Measurements from ENCODE around the gene CCDC78. TPM values are rescaled to one million over a fixed set of nuclear protein-coding genes. Genes with fewer than 3 reads are reported as not detected.

CCDC78 gene
- total RNA-seq, 1 donor from 2014 or later, result 0.78 TPM

DNA sequence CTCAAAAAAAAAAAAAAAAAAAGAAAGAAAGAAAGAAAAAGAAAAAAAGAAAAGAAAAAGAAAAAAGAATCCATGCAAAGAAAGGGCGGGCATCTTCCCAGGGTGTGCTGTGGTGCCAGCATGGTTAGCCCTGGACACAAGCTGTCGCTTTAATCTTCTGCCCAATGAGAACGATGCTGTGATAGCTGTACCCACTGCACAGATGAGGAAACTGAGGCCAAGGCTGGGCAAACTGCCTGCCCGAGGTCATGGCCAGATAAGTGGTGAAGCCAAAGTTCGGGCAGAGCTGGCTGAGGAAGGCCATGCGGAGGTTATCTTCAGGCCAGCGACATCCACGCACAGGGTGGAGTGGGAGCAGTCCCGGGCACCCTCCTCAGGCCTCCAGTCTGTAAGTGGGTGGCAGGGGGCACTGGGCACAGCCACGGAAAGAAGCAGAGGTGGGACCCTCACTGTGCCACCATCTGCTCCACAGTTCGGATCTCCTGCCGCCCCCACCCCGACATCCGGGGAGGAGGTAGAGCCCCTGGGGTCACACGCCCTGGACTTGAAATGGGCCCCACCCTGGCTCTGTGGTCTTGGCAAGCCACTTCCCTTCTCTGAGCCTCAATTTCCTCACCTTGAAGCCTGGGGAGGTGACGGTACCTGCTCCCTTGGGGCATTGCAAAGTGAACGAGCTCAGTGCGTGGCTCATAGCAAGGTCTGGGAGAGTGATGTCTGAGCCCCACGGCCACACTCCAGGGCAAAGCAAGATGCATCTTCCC lies 27.2 kb downstream of the CCDC78 start:
- no peaks in the 10 kb centered on the region for H3K36me3 ChIP-seq
- intact Hi-C loops (cut with DNase I), result no loop called here
- H3K27ac ChIP-seq, result no peak overlapping the region
- H3K9me3 ChIP-seq, result no peaks in the 10 kb centered on the region
- ATAC-seq, result no peak
- TF ChIP-seq, protein P1, sequence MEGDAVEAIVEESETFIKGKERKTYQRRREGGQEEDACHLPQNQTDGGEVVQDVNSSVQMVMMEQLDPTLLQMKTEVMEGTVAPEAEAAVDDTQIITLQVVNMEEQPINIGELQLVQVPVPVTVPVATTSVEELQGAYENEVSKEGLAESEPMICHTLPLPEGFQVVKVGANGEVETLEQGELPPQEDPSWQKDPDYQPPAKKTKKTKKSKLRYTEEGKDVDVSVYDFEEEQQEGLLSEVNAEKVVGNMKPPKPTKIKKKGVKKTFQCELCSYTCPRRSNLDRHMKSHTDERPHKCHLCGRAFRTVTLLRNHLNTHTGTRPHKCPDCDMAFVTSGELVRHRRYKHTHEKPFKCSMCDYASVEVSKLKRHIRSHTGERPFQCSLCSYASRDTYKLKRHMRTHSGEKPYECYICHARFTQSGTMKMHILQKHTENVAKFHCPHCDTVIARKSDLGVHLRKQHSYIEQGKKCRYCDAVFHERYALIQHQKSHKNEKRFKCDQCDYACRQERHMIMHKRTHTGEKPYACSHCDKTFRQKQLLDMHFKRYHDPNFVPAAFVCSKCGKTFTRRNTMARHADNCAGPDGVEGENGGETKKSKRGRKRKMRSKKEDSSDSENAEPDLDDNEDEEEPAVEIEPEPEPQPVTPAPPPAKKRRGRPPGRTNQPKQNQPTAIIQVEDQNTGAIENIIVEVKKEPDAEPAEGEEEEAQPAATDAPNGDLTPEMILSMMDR (IDR thresholded peaks at IDR 0.05), result no peak
- no peak for DNase-seq
- peaks cover 6% of the 10 kb centered on the region for H3K4me1 ChIP-seq
- H3K4me3 ChIP-seq, result no peak overlapping the region
- peaks cover 83% of the 10 kb centered on the region for H3K27me3 ChIP-seq

GRCh38 chr16:695355-696089 lies 30.7 kb downstream of the CCDC78 start:
- peak; percentile 68 for ATAC-seq

GRCh38 chr16:694863-695354 lies 31.3 kb downstream of the CCDC78 start:
- peak overlapping the region; percentile 34 for H3K4me3 ChIP-seq
- peaks cover 60% of the 10 kb centered on the region for H3K27me3 ChIP-seq

More at GRCh38 chr16:695355-696089, 30.7 kb downstream of the CCDC78 start:
- Histone ChIP-seq H3K27me3 (peaks cover 66% of the 10 kb centered on the region), H3K9me3 (no peaks in the 10 kb centered on the region), H3K4me1 (peaks cover 10% of the 10 kb centered on the region), H3K4me3 (peak overlapping the region; percentile 45), H3K36me3 (no peaks in the 10 kb centered on the region), H3K27ac (no peak overlapping the region)
- intact Hi-C loops (cut with DNase I), result no loop called here
- TF ChIP-seq, protein P1 (IDR thresholded peaks at IDR 0.05), result no peak
- no peak for DNase-seq

DNA sequence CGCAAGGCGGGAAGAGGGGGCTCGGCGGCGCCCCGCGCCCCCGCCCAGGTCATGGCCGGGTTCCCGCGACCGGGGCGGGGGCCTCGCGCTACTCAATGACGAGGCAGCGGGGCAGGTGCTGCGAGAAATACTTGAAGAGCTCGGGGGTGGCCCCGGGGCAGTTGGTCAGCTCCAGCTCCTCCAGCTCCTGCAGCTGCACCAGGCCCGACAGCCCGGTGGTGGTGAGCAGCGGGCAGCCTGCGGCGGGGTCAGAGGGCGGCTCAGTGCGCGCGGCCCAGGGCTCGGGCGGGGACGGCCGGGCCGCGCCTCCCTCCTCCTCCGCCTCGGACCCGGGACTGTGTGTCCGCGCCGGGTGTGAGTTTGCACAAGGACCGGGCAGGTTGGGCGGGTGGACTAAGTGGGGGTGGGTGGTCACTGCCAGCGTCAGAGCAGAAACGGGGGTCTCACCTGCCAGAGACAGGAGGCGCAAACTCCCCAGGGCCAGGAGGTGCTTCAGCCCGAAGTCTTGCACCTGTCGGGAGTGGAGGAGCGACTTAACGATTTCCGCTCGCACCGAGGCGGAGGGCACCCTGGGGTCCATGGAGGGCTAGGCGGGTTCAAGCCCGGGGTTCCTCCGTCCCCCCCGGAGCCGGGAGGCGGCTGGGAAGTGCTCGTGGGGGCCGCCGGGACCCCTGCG lies 31.9 kb downstream of the CCDC78 start:
- no peak overlapping the region for H3K27ac ChIP-seq
- H3K27me3 ChIP-seq, result peaks cover 54% of the 10 kb centered on the region
- peak overlapping the region; percentile 34 for H3K4me3 ChIP-seq
- intact Hi-C loops (cut with DNase I), result no loop called here
- peaks cover 16% of the 10 kb centered on the region for H3K4me1 ChIP-seq
- DNase-seq (no peak), ATAC-seq (no peak)
- no peaks in the 10 kb centered on the region for H3K36me3 ChIP-seq
- TF ChIP-seq, protein P1 (IDR thresholded peaks at IDR 0.05), result no peak
- no peaks in the 10 kb centered on the region for H3K9me3 ChIP-seq

More at GRCh38 chr16:694863-695354, 31.3 kb downstream of the CCDC78 start:
- Histone ChIP-seq H3K4me1 (peaks cover 12% of the 10 kb centered on the region), H3K9me3 (no peaks in the 10 kb centered on the region), H3K27ac (no peak overlapping the region), H3K36me3 (no peaks in the 10 kb centered on the region)
- intact Hi-C loops (cut with DNase I), result no loop called here
- TF ChIP-seq, protein P1 (IDR thresholded peaks at IDR 0.05), result no peak
- ATAC-seq, result no peak
- DNase-seq, result no peak

GRCh38 chr16:693766-694165 lies 32.5 kb downstream of the CCDC78 start:
- ATAC-seq, result no peak
- peaks cover 48% of the 10 kb centered on the region for H3K27me3 ChIP-seq

More at GRCh38 chr16:693766-694165, 32.5 kb downstream of the CCDC78 start:
- TF ChIP-seq, protein P1 (IDR thresholded peaks at IDR 0.05), result no peak
- Histone ChIP-seq H3K4me1 (peaks cover 22% of the 10 kb centered on the region), H3K36me3 (no peaks in the 10 kb centered on the region), H3K27ac (no peak overlapping the region), H3K9me3 (no peaks in the 10 kb centered on the region), H3K4me3 (no peak overlapping the region)
- DNase-seq, result no peak
- intact Hi-C loops (cut with DNase I), result no loop called here

All from upper lobe of right lung (tissue), 1 donor.